ENCODE data around the gene METAP1D.
"Not testable (repeated sequence)": the region's sequence is repeated elsewhere in the genome, so short reads cannot be mapped to it uniquely, and the experiment has no call there.

The METAP1D gene

GRCh38 chr2:171999604-172000469 is at the start of gene METAP1D:
METAP1D (plus strand) TSS chr2:171999953; CDS start chr2:171999970, 17 bp downstream.
- peak; percentile 61 for DNase-seq

GRCh38 chr2:171952276-171952675 is 47.5 kb upstream of the METAP1D start:
- DNase-seq: no peak

GRCh38 chr2:171952748-171953147 is 47.0 kb upstream of the METAP1D start:
- no peak for DNase-seq

- DNase-seq: no peak
Observed at GRCh38 chr2:171956135-171956825, 43.5 kb upstream of the METAP1D start.

GRCh38 chr2:171957061-171957460 is 42.7 kb upstream of the METAP1D start:
- no peak for DNase-seq

- DNase-seq: no peak
Observed at GRCh38 chr2:171958475-171958874, 41.3 kb upstream of the METAP1D start.

- no peak for DNase-seq
Observed at GRCh38 chr2:171959998-171960397, 39.8 kb upstream of the METAP1D start.

- DNase-seq: no peak
Observed at GRCh38 chr2:171960570-171960969, 39.2 kb upstream of the METAP1D start.

- DNase-seq: no peak
Observed at GRCh38 chr2:171963198-171963597, 36.6 kb upstream of the METAP1D start.

- DNase-seq: no peak
Observed at GRCh38 chr2:171964308-171964707, 35.4 kb upstream of the METAP1D start.

- no peak for DNase-seq
Observed at GRCh38 chr2:171965238-171965637, 34.5 kb upstream of the METAP1D start.

- no peak for DNase-seq
Observed at GRCh38 chr2:171965661-171966060, 34.1 kb upstream of the METAP1D start.

- no peak for DNase-seq
Observed at GRCh38 chr2:171966235-171966634, 33.5 kb upstream of the METAP1D start.

GRCh38 chr2:171966688-171967087 is 33.1 kb upstream of the METAP1D start:
- no peak for DNase-seq

- DNase-seq: no peak
Observed at GRCh38 chr2:171968509-171968908, 31.2 kb upstream of the METAP1D start.

- DNase-seq: no peak
Observed at GRCh38 chr2:171972329-171972982, 27.3 kb upstream of the METAP1D start.

- no peak for DNase-seq
Observed at GRCh38 chr2:171979103-171979502, 20.6 kb upstream of the METAP1D start.

- DNase-seq: not testable (repeated sequence)
Observed at GRCh38 chr2:171983924-171984323, 15.8 kb upstream of the METAP1D start.

GRCh38 chr2:171985076-171985475 is 14.7 kb upstream of the METAP1D start:
- no peak for DNase-seq

GRCh38 chr2:171986778-171987177 is 13.0 kb upstream of the METAP1D start:
- DNase-seq: no peak

GRCh38 chr2:171991027-171991426 is 8.7 kb upstream of the METAP1D start:
- no peak for DNase-seq

- DNase-seq: no peak
Observed at GRCh38 chr2:171995586-171995985, 4.2 kb upstream of the METAP1D start.

GRCh38 chr2:171996021-171996420 is 3.7 kb upstream of the METAP1D start:
- no peak for DNase-seq

GRCh38 chr2:171997031-171997430 is 2.7 kb upstream of the METAP1D start:
- not testable (repeated sequence) for DNase-seq

Data from NCI-H524 treated with DMSO at 0.1 percent for 48 hours (cell line).